Neural progenitor cell (in vitro differentiated cells): ENCODE measurements around the gene HS6ST3. TPM values are rescaled to one million over a fixed set of nuclear protein-coding genes. Genes with fewer than 3 reads are reported as not detected.

Experiments used
- DNase-seq: peaks from one replicate; pipeline ENCODE4 v3.0.0-alpha.2; 2016; ENCODE audit warnings: low spot score
- H2AFZ ChIP-seq: fragments of 200-600 bp; sonication (generic); replicated peaks from 2 replicates; pipeline ENCODE4 v1.6.1; 2016; ENCODE audit warnings: antibody characterized with exemption
- H3F3A ChIP-seq: fragments of 200-600 bp; sonication (generic); 2 replicates; pipeline ENCODE4 v1.6.1; 2016; ENCODE audit warnings: antibody characterized with exemption, low read depth
- H3K27ac ChIP-seq: fragments of 200-600 bp; sonication (generic); 2 replicates; pipeline ENCODE4 v1.5.1; 2016; ENCODE audit warnings: mild to moderate bottlenecking
- H3K27me3 ChIP-seq: fragments of 200-600 bp; sonication (generic); 2 replicates; pipeline ENCODE4 v1.6.1; 2016; ENCODE audit warnings: mild to moderate bottlenecking, moderate library complexity
- H3K36me3 ChIP-seq: fragments of 200-600 bp; sonication (generic); 2 replicates; pipeline ENCODE4 v1.5.1; 2016
- H3K4me1 ChIP-seq: fragments of 200-600 bp; sonication (generic); 2 replicates; pipeline ENCODE4 v1.6.1; 2016; ENCODE audit warnings: mixed run types
- H3K4me2 ChIP-seq: fragments of 200-600 bp; sonication (generic); 2 replicates; pipeline ENCODE4 v1.6.1; 2016
- H3K4me3 ChIP-seq: fragments of 200-600 bp; sonication (generic); 2 replicates; pipeline ENCODE4 v1.5.1; 2016
- H3K79me2 ChIP-seq: fragments of 200-600 bp; sonication (generic); 2 replicates; pipeline ENCODE4 v1.6.1; 2016; ENCODE audit warnings: low read depth
- H3K9ac ChIP-seq: fragments of 200-600 bp; sonication (generic); 2 replicates; pipeline ENCODE4 v1.6.1; 2016
- H3K9me3 ChIP-seq: fragments of 200-600 bp; sonication (generic); 2 replicates; pipeline ENCODE4 v1.5.1; 2016; ENCODE audit warnings: low read depth
- H4K20me1 ChIP-seq: fragments of 200-600 bp; sonication (generic); 2 replicates; pipeline ENCODE4 v1.6.1; 2016; ENCODE audit warnings: low read depth
- H3K27ac Mint-ChIP-seq: 3 replicates; pipeline ENCODE4 v1.8.0; 2021; ENCODE audit warnings: mixed read lengths
- H3K27me3 Mint-ChIP-seq: 2 replicates; pipeline ENCODE4 v1.8.0; 2022; ENCODE audit warnings: low read depth, mild to moderate bottlenecking, inconsistent platforms, moderate library complexity, mixed read lengths; ENCODE audit not compliant: insufficient read depth
- H3K36me3 Mint-ChIP-seq: 3 replicates; pipeline ENCODE4 v1.8.0; 2021; ENCODE audit warnings: mixed read lengths
- H3K4me1 Mint-ChIP-seq: 3 replicates; pipeline ENCODE4 v1.8.0; 2021; ENCODE audit warnings: mixed read lengths
- H3K4me3 Mint-ChIP-seq: 3 replicates; pipeline ENCODE4 v1.8.0; 2021; ENCODE audit warnings: mild to moderate bottlenecking, moderate library complexity, mixed read lengths
- H3K9me3 Mint-ChIP-seq: 3 replicates; pipeline ENCODE4 v1.8.0; 2020; ENCODE audit warnings: mixed read lengths
- CTCF ChIP-seq: fragments of 200-600 bp; sonication (generic); IDR thresholded peaks from 2 replicates; pipeline ENCODE4 v1.5.1; 2017; ENCODE audit warnings: antibody characterized with exemption, mild to moderate bottlenecking
- EZH2 ChIP-seq: fragments of 200-600 bp; sonication (generic); IDR thresholded peaks from 2 replicates; pipeline ENCODE4 v1.6.1; 2017; ENCODE audit warnings: antibody characterized with exemption, mild to moderate bottlenecking, moderate library complexity
- EZH2phosphoT487 ChIP-seq: fragments of 200-600 bp; sonication (generic); IDR thresholded peaks from 2 replicates; pipeline ENCODE4 v1.6.1; 2017; ENCODE audit warnings: antibody characterized with exemption
- total RNA-seq: library from RNA; depleted of rRNA; stranded (reverse); fragments of >200 nt; gene quantifications from 2 replicates; pipeline ENCODE4 v1.2.3, GENCODE V29; 2015; ENCODE audit warnings: low replicate concordance

HS6ST3 gene
- total RNA-seq, 1 donor from 2014 or later, result 0.39 TPM

DNA sequence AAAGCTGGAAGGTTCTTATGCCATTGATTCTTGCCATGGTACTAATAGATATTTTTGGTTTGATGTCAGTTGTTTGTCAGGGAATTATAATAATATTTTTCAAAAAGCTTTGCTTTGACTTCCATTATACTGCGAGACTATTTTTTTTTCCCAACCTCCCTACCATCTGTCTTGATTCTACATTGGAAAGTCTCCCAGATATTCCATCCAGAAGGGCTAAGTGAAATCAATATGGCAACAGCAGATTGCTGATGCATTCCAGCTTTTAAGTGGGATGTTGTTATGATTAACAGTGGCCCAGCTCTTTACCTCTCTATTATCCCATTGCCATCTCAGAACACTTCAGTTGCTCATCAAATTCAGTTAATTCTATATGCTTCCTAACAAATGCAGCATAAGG lies 657.0 kb downstream of the HS6ST3 start:
- Histone ChIP-seq H3K27me3 (no peaks in the 10 kb centered on the region), H2AFZ (no peak overlapping the region), H3K36me3 (no peaks in the 10 kb centered on the region), H3K27ac (no peak overlapping the region), H3K4me3 (no peak overlapping the region), H3K79me2 (no peaks in the 10 kb centered on the region), H3K4me1 (peaks cover 12% of the 10 kb centered on the region), H4K20me1 (no peaks in the 10 kb centered on the region), H3K9me3 (no peaks in the 10 kb centered on the region), H3F3A (no peaks in the 10 kb centered on the region), H3K4me2 (no peak overlapping the region), H3K9ac (no peak overlapping the region)
- Mint-ChIP-seq H3K4me3 (no peak overlapping the region), H3K9me3 (no peaks in the 10 kb centered on the region), H3K36me3 (no peaks in the 10 kb centered on the region), H3K4me1 (peaks cover 16% of the 10 kb centered on the region), H3K27ac (no peak overlapping the region), H3K27me3 (no peaks in the 10 kb centered on the region)
- TF ChIP-seq EZH2 (no peak), CTCF (no peak), EZH2phosphoT487 (no peak)
- DNase-seq, result no peak

DNA sequence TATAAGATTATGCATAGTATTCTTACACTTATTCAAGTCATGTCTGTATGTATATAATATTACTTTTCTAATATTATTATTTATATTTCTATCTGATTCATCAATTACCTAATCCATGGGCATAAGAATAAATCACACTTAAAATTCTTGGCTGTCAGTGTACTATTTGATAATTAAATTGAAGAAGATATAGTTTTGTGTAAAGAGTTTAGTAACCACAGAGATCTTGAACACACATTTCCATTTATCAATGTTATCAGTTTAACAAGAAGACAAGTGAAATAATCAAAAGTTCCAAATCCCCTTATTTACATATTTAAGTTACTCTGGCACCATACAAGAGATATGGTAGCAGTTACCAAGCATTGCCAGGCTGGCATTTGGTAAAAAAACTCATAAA lies 659.9 kb downstream of the HS6ST3 start:
- Mint-ChIP-seq H3K36me3 (no peaks in the 10 kb centered on the region), H3K4me3 (no peak overlapping the region), H3K4me1 (no peaks in the 10 kb centered on the region), H3K27ac (no peak overlapping the region), H3K9me3 (no peaks in the 10 kb centered on the region), H3K27me3 (no peaks in the 10 kb centered on the region)
- no peaks in the 10 kb centered on the region for H3F3A ChIP-seq
- no peak for TF ChIP-seq EZH2
- TF ChIP-seq EZH2phosphoT487, result no peak
- no peak for TF ChIP-seq CTCF
- H3K79me2 ChIP-seq, result no peaks in the 10 kb centered on the region
- H3K4me1 ChIP-seq, result no peaks in the 10 kb centered on the region
- H4K20me1 ChIP-seq, result no peaks in the 10 kb centered on the region
- no peak overlapping the region for H2AFZ ChIP-seq
- H3K9ac ChIP-seq, result no peak overlapping the region
- H3K27me3 ChIP-seq, result no peaks in the 10 kb centered on the region
- H3K9me3 ChIP-seq, result no peaks in the 10 kb centered on the region
- DNase-seq, result no peak
- no peak overlapping the region for H3K4me3 ChIP-seq
- no peaks in the 10 kb centered on the region for H3K36me3 ChIP-seq
- H3K4me2 ChIP-seq, result no peak overlapping the region
- H3K27ac ChIP-seq, result no peak overlapping the region

GRCh38 chr13:96751089-96751488 lies 661.2 kb downstream of the HS6ST3 start:
- Mint-ChIP-seq H3K36me3 (no peaks in the 10 kb centered on the region), H3K4me3 (no peak overlapping the region), H3K9me3 (no peaks in the 10 kb centered on the region), H3K27ac (no peak overlapping the region), H3K27me3 (no peaks in the 10 kb centered on the region), H3K4me1 (no peaks in the 10 kb centered on the region)
- Histone ChIP-seq H3K36me3 (no peaks in the 10 kb centered on the region), H3K27ac (no peak overlapping the region), H3K4me3 (no peak overlapping the region), H3K4me2 (no peak overlapping the region), H3K9me3 (no peaks in the 10 kb centered on the region), H4K20me1 (no peaks in the 10 kb centered on the region), H2AFZ (no peak overlapping the region), H3K27me3 (no peaks in the 10 kb centered on the region), H3K9ac (no peak overlapping the region), H3F3A (no peaks in the 10 kb centered on the region), H3K79me2 (no peaks in the 10 kb centered on the region), H3K4me1 (no peaks in the 10 kb centered on the region)
- DNase-seq, result no peak
- TF ChIP-seq CTCF (no peak), EZH2 (no peak), EZH2phosphoT487 (no peak)

DNA sequence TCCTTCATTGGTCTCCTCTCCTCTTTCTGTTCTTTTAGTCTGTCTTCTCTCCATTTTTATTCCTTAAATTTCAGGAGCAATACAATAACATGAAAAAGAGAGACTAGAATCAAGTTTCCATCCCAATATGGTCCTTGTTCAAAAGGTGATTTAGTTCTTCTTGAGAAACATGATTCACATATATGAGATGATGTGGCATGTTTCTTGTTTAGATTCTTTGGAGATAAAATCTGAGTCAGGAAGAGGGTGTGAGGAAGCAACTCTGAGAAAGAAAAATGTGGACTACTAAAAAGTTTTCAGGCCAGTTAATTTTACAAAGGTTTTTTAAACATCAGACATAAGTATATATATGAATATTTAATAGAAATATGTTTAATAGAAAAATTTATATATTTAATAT lies 673.0 kb downstream of the HS6ST3 start:
- H3K9me3 ChIP-seq, result no peaks in the 10 kb centered on the region
- H3K27ac Mint-ChIP-seq, result no peak overlapping the region
- H3K27ac ChIP-seq, result no peak overlapping the region
- no peaks in the 10 kb centered on the region for H4K20me1 ChIP-seq
- no peaks in the 10 kb centered on the region for H3K79me2 ChIP-seq
- H3F3A ChIP-seq, result peaks cover 10% of the 10 kb centered on the region
- no peaks in the 10 kb centered on the region for H3K4me1 Mint-ChIP-seq
- H2AFZ ChIP-seq, result no peak overlapping the region
- H3K4me3 ChIP-seq, result no peak overlapping the region
- no peak for DNase-seq
- no peak overlapping the region for H3K9ac ChIP-seq
- no peaks in the 10 kb centered on the region for H3K36me3 ChIP-seq
- no peaks in the 10 kb centered on the region for H3K27me3 ChIP-seq
- H3K27me3 Mint-ChIP-seq, result no peaks in the 10 kb centered on the region
- TF ChIP-seq CTCF, result no peak
- TF ChIP-seq EZH2, result no peak
- no peak for TF ChIP-seq EZH2phosphoT487
- no peaks in the 10 kb centered on the region for H3K36me3 Mint-ChIP-seq
- no peak overlapping the region for H3K4me3 Mint-ChIP-seq
- H3K9me3 Mint-ChIP-seq, result no peaks in the 10 kb centered on the region
- H3K4me1 ChIP-seq, result peaks cover 28% of the 10 kb centered on the region
- no peak overlapping the region for H3K4me2 ChIP-seq
